HG02759 (cell line): ENCODE results near the gene GPR25.
A peak's percentile ranks its signal among the peaks of the same experiment; 100 is the strongest.

Experiments
- ATAC-seq: cut with Tn5 transposase; IDR thresholded peaks from one replicate; pipeline ENCODE4 v1.9.1; 2021; ENCODE audit warnings: mild to moderate bottlenecking, moderate library complexity; ENCODE audit not compliant: unreplicated experiment

The GPR25 gene

DNA sequence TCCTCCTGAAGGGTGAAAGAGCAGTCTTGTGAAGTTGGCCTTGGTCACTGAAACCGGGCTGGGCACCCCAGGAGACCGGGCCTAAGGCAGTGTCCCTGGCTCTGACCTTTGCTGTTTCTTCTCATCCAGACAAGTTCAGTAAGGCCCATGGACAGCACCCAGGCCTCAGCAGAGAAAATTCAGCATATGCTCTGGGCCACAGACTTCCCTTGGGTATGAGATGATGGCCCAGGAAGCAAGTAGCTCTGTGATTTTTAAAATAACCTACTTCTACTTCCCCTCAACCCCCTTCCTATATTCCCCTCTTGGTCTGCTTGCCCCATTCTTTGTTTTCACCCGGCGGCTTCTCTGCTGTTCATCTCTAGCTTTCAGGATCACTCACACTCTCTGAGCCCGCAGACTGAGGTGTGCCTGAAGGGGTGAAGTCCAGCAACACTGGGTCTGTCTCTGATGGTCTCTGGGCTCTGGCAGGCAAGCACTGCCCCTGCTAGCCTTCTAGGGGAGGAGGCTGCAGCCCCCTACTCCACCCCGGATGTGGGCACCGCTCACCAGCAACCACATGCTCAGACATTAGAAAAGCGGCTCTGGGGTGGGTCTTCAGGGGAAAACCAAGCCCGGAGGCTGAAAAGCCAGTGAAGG is 2.9 kb upstream of the GPR25 start:
- peak; percentile 65 for ATAC-seq

DNA sequence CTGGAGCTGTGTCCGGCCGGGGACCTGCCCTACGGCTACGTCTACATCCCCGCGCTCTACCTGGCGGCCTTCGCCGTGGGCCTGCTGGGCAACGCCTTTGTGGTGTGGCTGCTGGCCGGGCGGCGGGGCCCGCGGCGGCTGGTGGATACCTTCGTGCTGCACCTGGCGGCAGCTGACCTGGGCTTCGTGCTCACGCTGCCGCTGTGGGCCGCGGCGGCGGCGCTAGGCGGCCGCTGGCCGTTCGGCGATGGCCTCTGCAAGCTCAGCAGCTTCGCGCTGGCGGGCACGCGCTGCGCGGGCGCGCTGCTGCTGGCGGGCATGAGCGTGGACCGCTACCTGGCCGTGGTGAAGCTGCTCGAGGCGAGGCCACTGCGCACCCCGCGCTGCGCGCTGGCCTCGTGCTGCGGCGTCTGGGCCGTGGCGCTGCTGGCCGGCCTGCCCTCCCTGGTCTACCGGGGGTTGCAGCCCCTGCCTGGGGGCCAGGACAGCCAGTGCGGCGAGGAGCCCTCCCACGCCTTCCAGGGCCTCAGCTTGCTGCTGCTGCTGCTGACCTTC is 412 bp downstream of the GPR25 start:
- ATAC-seq, result no peak

- ATAC-seq, result no peak
Measured at GRCh38 chr1:200873671-200874397, 1.1 kb downstream of the GPR25 start.

DNA sequence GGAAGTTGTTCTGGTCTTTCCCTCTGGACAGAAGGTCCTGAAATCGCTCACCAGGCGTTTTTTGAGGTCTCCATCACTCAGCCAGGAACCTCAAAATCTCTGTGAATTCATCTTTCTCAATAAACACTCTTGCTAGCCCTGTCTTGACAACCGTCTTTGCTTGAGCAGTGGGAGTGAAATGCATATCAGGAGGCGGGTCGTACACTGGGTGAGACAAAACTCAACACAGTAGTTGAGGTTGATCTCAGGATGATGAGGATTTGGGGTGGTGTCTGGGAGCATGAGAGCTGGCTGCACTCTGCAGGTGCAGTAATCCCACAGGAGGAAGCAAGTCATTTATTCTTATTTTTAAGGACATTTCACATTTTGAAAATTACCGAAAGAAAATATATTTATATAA is 1.9 kb downstream of the GPR25 start:
- ATAC-seq, result no peak

DNA sequence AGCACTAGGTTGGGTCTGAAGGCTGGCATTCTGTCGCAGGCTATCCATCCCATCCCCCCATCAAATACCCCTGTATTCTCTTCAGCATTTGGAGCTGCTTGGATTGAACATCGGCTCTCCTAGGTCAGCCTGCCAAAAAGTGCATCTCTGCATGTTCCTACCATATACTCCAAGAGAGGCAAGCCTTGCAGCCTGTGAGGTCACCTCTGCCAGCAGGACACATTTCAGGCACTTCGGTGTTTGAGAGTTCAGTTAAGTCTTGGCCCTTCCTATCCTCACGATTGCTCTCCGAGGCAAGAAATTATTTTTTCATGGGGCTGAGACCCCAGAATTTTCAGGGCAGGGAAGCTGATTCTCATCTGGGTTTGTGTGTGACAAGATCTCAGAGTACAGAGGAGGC is 2.6 kb downstream of the GPR25 start:
- no peak for ATAC-seq

DNA sequence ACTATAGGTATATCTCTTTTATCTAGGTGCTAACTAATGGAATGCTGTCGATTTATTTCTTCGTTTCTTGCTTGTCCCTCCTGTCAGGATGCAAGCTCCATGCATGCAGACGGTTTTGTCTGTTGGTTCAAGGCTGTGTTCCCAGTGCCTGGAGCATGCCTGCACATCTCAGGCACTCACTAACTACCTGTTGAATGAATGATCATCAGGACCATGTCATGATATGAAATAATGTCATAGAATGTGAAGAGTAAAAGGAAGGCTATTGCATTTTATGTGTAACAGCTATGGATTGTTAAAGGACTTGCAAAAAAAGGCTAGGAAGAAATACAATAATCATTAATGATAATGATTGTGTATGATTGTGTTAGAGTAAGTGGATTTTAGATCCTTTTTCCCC is 4.2 kb downstream of the GPR25 start:
- ATAC-seq, result no peak

GRCh38 chr1:200877839-200878551 is 5.2 kb downstream of the GPR25 start:
- peak; percentile 76 for ATAC-seq

- peak; percentile 60 for ATAC-seq
Measured at GRCh38 chr1:200880212-200880611, 7.4 kb downstream of the GPR25 start.

DNA sequence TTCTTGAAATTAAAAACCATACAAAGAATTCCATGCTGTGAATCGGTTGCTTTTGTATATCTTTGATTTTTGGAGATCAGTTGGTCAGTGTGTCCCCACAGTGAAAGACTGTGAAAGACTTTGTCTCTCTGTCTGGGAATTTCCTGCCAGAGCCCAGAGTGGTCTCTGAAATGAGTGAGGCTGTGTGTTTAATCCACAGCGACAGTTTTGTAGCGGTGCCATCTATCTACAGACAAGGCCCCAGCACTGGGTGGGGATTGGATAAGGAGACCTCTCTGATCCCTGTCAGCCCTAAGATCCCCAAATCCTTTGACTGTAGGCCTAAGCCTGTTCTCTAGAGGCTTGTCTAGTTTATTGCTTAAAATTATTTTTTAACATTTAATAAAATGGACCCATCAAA is 10.3 kb downstream of the GPR25 start:
- ATAC-seq, result no peak

DNA sequence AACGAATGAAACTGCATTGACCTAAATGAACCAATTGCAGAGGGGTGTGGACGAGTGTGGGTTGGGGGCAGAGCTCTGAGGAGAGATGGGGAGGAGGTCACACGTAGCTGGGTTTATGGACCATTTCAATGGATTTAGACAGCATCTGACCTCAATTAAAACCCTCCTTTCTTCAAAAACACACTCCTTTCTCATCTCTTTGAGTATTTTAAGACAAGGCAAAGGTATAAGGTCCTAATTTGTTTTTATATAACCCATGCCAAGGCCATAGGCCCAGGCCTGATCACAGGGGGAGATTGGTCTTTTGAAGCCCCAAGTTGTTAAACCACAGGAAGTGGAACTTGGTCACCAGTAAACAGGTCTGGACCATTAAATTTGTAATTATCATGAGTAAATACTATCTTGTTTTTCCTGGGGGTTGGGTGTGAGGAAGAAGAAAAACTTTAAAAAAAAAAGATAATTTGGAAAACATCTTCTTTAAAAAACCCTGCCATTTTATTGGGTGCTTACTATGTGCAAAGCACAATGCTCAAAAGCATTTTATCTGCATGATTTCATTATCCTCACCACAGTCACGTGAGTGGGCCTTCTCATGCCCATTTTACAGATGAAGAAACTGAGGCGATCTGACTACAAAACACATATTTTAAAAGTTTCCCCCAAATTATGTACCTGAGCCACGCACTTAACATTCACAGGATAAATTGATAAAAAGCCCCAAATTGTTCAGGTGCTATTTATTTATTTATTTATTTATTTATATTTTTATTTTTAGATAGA is 13.0 kb downstream of the GPR25 start:
- no peak for ATAC-seq

GRCh38 chr1:200886594-200886993 is 13.8 kb downstream of the GPR25 start:
- no peak for ATAC-seq

- no peak for ATAC-seq
Measured at GRCh38 chr1:200887036-200887435, 14.3 kb downstream of the GPR25 start.

GRCh38 chr1:200887772-200888348 is 15.1 kb downstream of the GPR25 start:
- ATAC-seq, result no peak

DNA sequence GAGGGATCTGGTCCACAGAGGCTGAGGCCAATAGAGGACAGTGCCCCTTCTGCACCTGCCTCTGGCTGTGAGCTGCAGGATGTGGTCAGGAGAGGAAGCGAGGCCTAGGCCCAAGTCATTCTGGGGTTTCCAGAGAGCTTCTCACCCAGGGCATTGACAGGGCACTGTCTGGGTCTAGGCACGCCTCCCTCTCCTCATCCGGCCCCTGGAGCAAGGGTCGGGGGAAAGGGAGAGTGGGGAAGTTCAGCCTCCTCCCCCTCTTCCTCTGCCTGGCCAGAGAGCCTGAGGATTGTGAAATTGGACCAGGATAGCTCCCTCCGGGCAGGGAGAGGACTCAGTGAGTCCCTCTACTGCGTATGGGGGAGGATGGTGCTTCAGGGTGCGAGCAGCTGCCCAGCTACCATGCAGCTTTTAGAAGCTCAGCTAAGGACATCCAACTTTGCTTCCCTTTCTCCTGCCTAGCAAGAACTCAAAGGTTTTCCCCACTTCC is 15.6 kb downstream of the GPR25 start:
- ATAC-seq, result peak; percentile 90

GRCh38 chr1:200889571-200889970 is 16.8 kb downstream of the GPR25 start:
- ATAC-seq, result no peak

- no peak for ATAC-seq
Measured at GRCh38 chr1:200890027-200890426, 17.2 kb downstream of the GPR25 start.

DNA sequence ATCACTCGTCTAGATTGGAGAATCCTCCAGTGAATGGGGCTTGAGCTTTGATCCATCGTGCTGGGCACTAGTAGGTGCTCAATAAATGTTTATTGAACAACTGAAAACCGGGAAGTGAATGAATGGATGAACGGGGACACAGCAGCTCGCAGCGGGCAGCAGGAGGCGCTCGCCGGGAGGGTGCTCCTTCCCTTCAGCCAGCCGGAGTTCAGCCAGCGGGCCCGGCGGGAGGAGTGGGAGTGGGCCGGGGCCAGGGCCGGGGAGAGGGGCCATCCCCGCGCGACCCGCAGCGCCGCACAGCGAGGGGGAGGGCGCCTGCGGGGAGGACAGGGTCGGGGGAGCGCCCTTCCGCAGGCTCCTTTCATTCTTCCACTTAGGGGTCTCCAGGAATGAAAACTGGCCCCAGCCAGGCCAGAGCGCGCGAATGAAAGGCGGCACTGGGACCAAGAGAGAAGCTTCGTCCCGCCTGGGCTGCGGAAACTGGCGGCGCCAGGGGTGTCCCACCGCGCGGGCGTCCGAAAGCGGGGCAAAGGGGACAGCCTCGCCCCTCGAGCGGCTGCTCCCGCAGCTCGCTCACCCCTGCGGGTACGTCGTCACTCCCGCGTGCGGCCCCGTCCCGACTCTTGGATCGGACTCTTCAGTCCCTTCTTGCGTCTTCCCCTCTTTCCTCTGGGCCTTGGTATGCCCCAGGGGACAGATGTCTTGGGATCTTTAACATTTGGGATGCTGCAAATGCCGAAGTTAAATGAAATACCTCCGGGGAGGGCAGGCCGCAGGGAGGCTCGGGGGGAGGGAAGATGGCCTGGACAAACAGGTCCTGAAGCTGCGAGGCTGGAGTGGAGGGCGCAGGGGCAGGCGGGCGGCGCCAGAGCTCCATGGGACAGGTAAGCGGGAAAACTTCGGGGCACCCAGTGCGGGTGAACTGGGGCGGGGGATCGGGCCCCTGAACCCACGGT is 18.3 kb downstream of the GPR25 start:
- peak; percentile 23 for ATAC-seq

- no peak for ATAC-seq
Measured at GRCh38 chr1:200891774-200892157, 19.0 kb downstream of the GPR25 start.

DNA sequence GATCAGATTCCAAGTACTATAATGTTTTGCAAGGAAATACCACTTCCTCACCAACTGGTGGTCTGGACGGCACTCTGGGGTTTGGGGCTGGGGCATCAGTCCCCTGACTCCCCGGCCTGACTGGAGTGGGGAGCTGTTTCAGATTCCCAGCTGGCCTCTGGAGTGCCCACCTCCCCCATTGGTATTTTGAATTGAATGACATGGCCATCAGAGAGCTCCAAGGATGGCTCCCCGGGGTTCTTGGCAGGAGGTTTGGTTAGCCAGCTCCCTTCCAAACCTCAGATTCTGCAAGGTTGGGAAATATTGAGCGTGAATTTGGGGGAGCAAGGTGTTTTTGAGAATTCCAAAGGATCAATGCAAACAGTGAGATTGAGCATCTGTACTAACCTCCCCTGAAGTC is 19.8 kb downstream of the GPR25 start:
- no peak for ATAC-seq
